Neutrophil (primary cell): ENCODE measurements around the gene AHCY.
A peak's percentile ranks its signal among the peaks of the same experiment; 100 is the strongest.

Experiments used
- H3K27ac ChIP-seq: fragments of 200-600 bp; sonication (generic); 2 replicates; pipeline ENCODE4 v1.5.1; 2016; ENCODE audit warnings: mild to moderate bottlenecking, moderate library complexity
- H3K27me3 ChIP-seq: fragments of 200-600 bp; sonication (generic); 2 replicates; pipeline ENCODE4 v1.6.0; 2016; ENCODE audit warnings: mild to moderate bottlenecking
- H3K36me3 ChIP-seq: fragments of 200-600 bp; sonication (generic); 2 replicates; pipeline ENCODE4 v1.5.1; 2017
- H3K4me1 ChIP-seq, 2 experiments: fragments of 200-600 bp in 1 of 2; sonication (generic) in 1 of 2; 1 replicate in 1 of 2; 2 replicates in 1 of 2; pipeline versions ENCODE4 v1.5.1 to v1.6.1; 2013 to 2016; ENCODE audit warnings: low read depth in 1 of 2, low read length in 1 of 2, mild to moderate bottlenecking in 1 of 2, moderate library complexity in 1 of 2; ENCODE audit not compliant: control insufficient read depth in 1 of 2, insufficient read depth in 1 of 2
- H3K4me3 ChIP-seq, 2 experiments: fragments of 200-600 bp in 1 of 2; sonication (generic) in 1 of 2; 1 replicate in 1 of 2; 2 replicates in 1 of 2; pipeline ENCODE4 v1.5.1; 2013 to 2016; ENCODE audit warnings: low read depth in 1 of 2, low read length in 1 of 2, mild to moderate bottlenecking in 1 of 2, moderate library complexity in 1 of 2
- H3K9me3 ChIP-seq: fragments of 200-600 bp; sonication (generic); 2 replicates; pipeline ENCODE4 v1.5.1; 2016
- TF ChIP-seq, protein P1 (sequence below): fragments of 200-600 bp; sonication (generic); IDR thresholded peaks from 2 replicates; pipeline ENCODE4 v1.5.1; 2016; ENCODE audit warnings: antibody characterized with exemption

The AHCY gene

DNA sequence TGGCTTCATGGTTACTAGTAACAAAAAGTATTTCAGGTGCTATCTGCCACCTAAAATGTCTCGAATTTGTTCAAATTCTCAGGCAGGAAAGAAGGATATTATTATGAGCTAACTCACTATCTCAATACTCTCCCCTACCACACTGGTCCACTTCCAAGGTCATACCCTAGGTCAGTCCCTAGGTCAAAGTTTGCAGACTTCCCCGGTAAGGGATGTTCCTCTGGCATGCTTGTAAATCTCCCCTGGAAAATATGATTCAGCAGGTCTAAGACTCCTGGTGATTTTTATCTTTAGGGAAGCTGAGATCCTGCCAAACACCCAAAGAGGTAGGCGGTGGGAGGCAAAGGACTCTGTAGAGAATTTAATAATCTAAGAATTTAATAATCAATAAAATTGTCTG is 6.7 kb downstream of the AHCY start:
- H3K4me3 ChIP-seq, result no peak overlapping the region
- peaks cover 8% of the 10 kb centered on the region for H3K36me3 ChIP-seq
- no peaks in the 10 kb centered on the region for H3K27me3 ChIP-seq
- TF ChIP-seq, protein P1, sequence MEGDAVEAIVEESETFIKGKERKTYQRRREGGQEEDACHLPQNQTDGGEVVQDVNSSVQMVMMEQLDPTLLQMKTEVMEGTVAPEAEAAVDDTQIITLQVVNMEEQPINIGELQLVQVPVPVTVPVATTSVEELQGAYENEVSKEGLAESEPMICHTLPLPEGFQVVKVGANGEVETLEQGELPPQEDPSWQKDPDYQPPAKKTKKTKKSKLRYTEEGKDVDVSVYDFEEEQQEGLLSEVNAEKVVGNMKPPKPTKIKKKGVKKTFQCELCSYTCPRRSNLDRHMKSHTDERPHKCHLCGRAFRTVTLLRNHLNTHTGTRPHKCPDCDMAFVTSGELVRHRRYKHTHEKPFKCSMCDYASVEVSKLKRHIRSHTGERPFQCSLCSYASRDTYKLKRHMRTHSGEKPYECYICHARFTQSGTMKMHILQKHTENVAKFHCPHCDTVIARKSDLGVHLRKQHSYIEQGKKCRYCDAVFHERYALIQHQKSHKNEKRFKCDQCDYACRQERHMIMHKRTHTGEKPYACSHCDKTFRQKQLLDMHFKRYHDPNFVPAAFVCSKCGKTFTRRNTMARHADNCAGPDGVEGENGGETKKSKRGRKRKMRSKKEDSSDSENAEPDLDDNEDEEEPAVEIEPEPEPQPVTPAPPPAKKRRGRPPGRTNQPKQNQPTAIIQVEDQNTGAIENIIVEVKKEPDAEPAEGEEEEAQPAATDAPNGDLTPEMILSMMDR, result no peak
- H3K27ac ChIP-seq, result no peak overlapping the region
- no peaks in the 10 kb centered on the region for H3K9me3 ChIP-seq
- H3K4me1 ChIP-seq, result peaks cover 18 to 21% of the 10 kb centered on the region in 2 experiments

DNA sequence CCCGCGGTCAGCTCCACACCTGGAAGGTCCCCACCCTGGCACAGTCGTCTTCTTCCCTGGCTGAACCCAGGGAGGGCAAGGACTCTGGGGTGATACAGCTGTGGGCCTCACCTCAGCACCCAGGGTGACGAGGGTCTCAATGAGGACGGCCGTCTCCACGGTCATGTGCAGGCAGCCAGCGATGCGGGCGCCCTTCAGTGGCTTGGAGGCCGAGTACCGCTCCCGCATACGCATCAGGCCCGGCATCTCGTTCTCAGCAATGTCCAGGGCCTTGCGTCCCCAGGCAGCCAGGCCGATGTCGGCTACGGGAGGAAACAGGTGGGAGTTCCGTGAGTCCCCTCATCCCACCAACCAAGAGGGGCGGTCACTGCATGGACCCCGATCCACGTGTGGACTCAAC is 7.9 kb downstream of the AHCY start:
- TF ChIP-seq, protein P1, result no peak
- Histone ChIP-seq H3K27me3 (no peaks in the 10 kb centered on the region), H3K4me3 (no peak overlapping the region), H3K27ac (no peak overlapping the region), H3K4me1 (peaks cover 18 to 21% of the 10 kb centered on the region in 2 experiments), H3K36me3 (peaks cover 19% of the 10 kb centered on the region), H3K9me3 (no peaks in the 10 kb centered on the region)

DNA sequence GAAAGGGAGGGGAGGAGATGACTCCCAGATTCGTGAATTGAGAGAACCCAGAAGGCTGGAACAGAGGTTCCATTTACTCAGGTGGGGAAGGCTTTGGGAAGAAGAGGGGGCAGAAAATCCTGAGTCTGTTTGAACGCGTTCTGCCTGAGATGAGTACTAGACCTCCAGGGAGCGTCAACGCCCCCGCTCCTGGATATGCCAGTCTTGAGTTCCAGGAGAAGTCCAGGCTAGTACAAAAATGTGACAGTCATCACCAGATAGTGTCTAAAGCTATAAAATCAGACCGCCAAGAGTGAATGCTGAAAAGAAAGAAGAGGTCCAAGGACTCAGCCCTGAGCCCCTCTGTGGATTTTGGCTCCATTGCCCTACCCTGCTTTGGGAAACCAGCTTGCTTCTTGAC is 8.6 kb downstream of the AHCY start:
- H3K4me1 ChIP-seq, result peaks cover 18 to 21% of the 10 kb centered on the region in 2 experiments
- TF ChIP-seq, protein P1, result no peak
- H3K4me3 ChIP-seq, result no peak overlapping the region
- H3K27me3 ChIP-seq, result no peaks in the 10 kb centered on the region
- peaks cover 26% of the 10 kb centered on the region for H3K36me3 ChIP-seq
- no peaks in the 10 kb centered on the region for H3K9me3 ChIP-seq
- no peak overlapping the region for H3K27ac ChIP-seq

DNA sequence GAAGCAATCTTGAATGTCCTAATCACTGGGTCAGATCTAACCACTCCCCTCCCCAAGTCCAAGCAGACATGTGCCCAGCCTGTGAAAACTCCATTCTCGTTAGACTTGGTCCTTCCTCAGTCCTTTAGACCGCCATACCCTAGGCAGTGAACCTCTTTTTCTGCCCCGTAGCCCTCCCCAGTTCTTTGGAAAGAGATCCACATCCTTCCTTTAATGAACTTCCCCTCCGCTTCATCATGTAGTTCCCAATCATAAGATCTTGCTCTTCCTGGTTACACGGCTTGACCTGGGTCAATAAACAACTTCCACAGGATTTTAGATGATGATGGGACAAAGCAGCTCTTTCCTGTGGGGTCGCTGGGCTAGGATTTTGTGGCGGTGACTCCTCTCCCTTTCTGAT is 9.6 kb downstream of the AHCY start:
- no peaks in the 10 kb centered on the region for H3K9me3 ChIP-seq
- no peak overlapping the region for H3K4me3 ChIP-seq
- TF ChIP-seq, protein P1, result no peak
- H3K4me1 ChIP-seq, result peaks cover 17 to 18% of the 10 kb centered on the region in 2 experiments
- H3K27ac ChIP-seq, result peak overlapping the region; percentile 55
- H3K27me3 ChIP-seq, result no peaks in the 10 kb centered on the region
- H3K36me3 ChIP-seq, result peaks cover 26% of the 10 kb centered on the region

DNA sequence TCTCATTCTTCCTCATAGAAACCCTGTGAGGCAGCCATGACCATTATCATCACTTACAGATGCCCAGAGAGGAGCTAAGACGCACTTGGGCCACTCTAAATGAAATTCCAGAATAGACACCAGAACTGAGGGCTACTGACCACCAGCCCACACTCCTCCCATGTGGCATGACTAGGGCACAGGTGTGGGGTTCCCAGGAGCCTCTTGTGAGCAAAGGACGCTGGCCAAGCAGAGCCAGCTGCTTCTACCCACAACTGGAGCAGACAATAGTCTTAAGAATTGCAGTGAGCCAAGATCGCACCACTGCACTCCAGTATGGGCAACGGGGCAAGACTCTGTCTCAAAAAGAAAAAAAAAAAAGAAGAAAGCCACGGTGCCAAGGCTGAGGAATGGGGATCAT is 10.0 kb downstream of the AHCY start:
- Histone ChIP-seq H3K36me3 (peaks cover 28% of the 10 kb centered on the region), H3K9me3 (no peaks in the 10 kb centered on the region), H3K4me1 (peaks cover 17 to 18% of the 10 kb centered on the region in 2 experiments), H3K4me3 (no peak overlapping the region), H3K27me3 (no peaks in the 10 kb centered on the region), H3K27ac (peak overlapping the region; percentile 55)
- TF ChIP-seq, protein P1, result no peak

DNA sequence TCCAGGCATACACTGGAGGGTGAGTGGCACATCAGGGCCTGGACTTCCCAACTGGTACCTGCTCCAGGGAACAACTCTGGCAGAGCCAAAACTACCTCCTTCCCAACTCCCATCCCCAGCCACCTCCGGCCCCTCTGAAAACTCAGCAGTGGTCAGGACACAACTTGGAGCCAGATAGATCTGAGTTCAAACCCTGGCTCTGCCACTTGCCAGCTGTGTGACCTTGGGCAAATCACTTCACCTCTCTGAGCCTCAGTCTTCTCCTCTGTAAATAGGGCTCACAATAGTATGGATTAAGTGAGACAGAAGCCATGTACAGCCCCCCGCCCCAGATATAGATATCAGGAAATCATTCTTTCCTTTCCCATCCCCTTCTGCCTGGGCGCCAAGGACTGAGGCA is 10.7 kb downstream of the AHCY start:
- Histone ChIP-seq H3K4me1 (peaks cover 17 to 18% of the 10 kb centered on the region in 2 experiments), H3K27ac (peak overlapping the region; percentile 55), H3K9me3 (no peaks in the 10 kb centered on the region), H3K27me3 (no peaks in the 10 kb centered on the region), H3K36me3 (peaks cover 34% of the 10 kb centered on the region), H3K4me3 (no peak overlapping the region)
- TF ChIP-seq, protein P1, result no peak
